ENCODE measurements around the gene ADAM15. TPM values are rescaled to one million over a fixed set of nuclear protein-coding genes. Genes with fewer than 3 reads are reported as not detected.

ADAM15 gene
- total RNA-seq, 1 donor from 2014 or later: 11.3 TPM

DNA sequence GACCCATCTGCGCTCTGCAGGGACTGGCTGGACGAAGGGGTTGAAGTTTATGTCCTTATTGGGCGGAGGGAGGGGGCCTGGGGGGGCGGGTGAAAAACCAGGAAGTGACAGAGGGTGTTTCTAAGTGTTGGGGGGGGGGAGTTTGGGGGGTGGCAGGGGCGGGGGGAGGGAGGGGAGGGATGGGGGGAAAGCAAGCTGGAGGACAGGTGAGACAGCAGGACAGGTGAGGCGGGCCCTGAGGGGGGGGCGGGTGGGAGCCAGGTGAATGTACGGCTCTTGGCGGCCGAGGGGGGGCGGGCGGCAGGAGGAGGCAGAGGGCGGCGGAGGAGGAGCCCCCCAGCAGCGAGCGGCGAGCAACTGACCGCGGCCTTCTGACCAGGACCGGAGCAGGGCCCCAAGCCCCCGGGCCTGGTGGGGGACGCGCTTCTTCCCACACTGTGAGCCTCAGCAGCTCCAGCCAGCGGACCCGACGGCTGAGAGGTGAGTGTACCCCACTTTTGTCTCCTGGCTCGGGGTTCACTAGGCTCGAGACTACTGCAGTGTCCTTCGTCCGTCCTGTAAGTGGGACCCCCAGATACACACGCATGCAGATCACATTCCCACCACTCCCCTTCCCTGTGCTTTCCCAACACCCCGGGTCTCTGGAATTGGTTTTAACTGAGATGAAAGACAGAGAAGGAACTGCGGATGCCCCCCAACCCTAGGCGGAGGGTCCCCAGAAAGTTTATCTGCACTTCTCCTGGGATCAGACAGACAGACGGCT lies 48.5 kb upstream of the ADAM15 start, which contains the start of gene ZBTB7B:
Gene ZBTB7B, plus strand, starts transcription at position 339 of the 763 bp plus-strand sequence. CDS start 11,859 bp downstream, outside the sequence.
- Mint-ChIP-seq H3K4me3 (peak within 1 kb of the TSS; percentile 94), H3K9me3 (no peaks in the 10 kb centered on the region), H3K36me3 (ENCODE audit: low read depth) (peaks cover 6% of the 10 kb centered on the region), H3K27me3 (no peaks in the 10 kb centered on the region), H3K27ac (peak within 1 kb of the TSS; percentile 95), H3K4me1 (peaks cover 58% of the 10 kb centered on the region)
- intact Hi-C loops (cut with micrococcal nuclease): loop anchor here (1.0 to 2.0 kb wide), 6 partner anchors 19 to 444 kb away; partner anchors contain the start of genes ADAM15, CKS1B, EFNA4 and FLAD1
- ATAC-seq (ENCODE audit: low read depth): peak; percentile 6
- POLR2A ChIA-PET: interaction anchor here (0.7 to 7.2 kb wide), 6 partner anchors 13 to 133 kb away, joined by 3 to 85 read pairs (median 13); partner anchors contain the start of genes CKS1B, FLAD1, PMVK and SLC50A1
- DNase-seq: no peak
- TF ChIP-seq, protein P1, sequence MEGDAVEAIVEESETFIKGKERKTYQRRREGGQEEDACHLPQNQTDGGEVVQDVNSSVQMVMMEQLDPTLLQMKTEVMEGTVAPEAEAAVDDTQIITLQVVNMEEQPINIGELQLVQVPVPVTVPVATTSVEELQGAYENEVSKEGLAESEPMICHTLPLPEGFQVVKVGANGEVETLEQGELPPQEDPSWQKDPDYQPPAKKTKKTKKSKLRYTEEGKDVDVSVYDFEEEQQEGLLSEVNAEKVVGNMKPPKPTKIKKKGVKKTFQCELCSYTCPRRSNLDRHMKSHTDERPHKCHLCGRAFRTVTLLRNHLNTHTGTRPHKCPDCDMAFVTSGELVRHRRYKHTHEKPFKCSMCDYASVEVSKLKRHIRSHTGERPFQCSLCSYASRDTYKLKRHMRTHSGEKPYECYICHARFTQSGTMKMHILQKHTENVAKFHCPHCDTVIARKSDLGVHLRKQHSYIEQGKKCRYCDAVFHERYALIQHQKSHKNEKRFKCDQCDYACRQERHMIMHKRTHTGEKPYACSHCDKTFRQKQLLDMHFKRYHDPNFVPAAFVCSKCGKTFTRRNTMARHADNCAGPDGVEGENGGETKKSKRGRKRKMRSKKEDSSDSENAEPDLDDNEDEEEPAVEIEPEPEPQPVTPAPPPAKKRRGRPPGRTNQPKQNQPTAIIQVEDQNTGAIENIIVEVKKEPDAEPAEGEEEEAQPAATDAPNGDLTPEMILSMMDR (IDR thresholded peaks at IDR 0.05): no peak
- CTCF ChIA-PET: interaction anchor here (1.8 kb wide), 1 partner anchor 14 kb away, joined by 13 read pairs; no protein-coding TSS in a partner anchor

DNA sequence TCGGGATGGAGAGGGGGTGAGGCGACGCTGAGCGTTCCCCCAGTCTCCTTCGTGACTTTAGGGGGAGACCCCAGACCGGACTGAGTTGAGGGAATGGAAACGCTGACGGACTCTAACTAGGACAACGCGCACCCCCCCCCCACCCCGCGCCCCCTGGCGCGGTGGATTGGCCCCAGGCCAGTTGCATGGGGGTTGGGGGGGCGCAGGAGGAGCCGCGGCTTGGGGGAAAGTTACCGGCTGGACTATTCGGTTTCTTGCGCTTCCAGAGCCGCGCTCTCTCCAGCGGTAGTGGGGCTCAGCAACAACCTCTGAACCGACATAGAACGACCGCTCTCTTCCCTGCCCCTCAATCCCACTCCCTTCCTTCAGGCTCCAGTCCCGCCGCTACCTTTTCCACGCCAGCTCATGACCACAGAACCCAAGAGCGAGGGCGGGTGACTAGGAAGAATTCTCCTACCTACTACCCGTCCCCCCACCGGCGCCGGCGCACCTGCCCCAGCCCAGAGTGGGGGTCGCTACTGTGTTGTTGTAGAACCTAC lies 47.8 kb upstream of the ADAM15 start:
- Mint-ChIP-seq H3K9me3 (no peaks in the 10 kb centered on the region), H3K4me3 (peak overlapping the region; percentile 90), H3K4me1 (peaks cover 63% of the 10 kb centered on the region), H3K36me3 (ENCODE audit: low read depth) (peaks cover 6% of the 10 kb centered on the region), H3K27me3 (no peaks in the 10 kb centered on the region), H3K27ac (peak overlapping the region; percentile 87)
- CTCF ChIA-PET: no interaction called here
- ATAC-seq (ENCODE audit: low read depth) (no peak), DNase-seq (no peak)
- intact Hi-C loops (cut with micrococcal nuclease): loop anchor here (2.0 kb wide), 1 partner anchor 60 kb away; the partner anchor contains the start of gene EFNA4
- TF ChIP-seq, protein P1 (IDR thresholded peaks at IDR 0.05): no peak
- POLR2A ChIA-PET: interaction anchor here (1.1 to 7.2 kb wide), 4 partner anchors 12 to 81 kb away, joined by 9 to 85 read pairs (median 42); partner anchors contain the start of genes CKS1B and PMVK

DNA sequence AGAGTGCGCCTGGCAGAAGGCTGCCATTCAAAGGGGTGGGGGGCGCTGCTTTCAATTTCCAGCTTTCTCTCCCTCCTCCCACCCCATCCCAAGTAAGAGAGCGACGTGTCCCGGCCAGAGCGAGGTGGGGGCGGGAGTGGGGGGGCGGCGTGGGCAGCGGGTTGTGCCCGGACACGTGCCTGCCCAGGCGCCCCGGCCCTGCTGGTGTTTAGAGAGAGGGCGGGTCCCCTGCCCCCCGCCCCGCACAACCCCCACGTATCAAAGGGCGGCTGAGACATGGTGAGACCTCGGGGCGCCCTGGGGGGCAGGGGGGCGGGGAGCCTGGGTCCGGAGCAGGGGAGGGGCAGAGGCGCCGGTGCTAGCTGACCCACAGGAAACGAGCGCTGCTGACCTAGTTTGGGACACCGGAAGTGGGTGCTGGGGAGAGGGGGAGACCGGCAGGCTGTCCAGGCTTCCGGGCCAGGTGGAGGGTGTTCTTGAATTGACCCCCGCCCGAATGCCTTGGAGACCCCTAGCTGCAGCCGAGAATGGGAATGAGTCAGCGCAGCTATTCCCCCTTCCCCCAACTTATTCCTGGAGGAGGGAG lies 47.3 kb upstream of the ADAM15 start:
- TF ChIP-seq, protein P1 (IDR thresholded peaks at IDR 0.05): no peak
- Mint-ChIP-seq H3K27me3 (no peaks in the 10 kb centered on the region), H3K4me3 (peak overlapping the region; percentile 90), H3K4me1 (peaks cover 65% of the 10 kb centered on the region), H3K27ac (peak overlapping the region; percentile 88), H3K36me3 (ENCODE audit: low read depth) (peaks cover 6% of the 10 kb centered on the region), H3K9me3 (no peaks in the 10 kb centered on the region)
- CTCF ChIA-PET: interaction anchor here (1.4 kb wide), 1 partner anchor 13 kb away, joined by 8 read pairs; no protein-coding TSS in a partner anchor
- intact Hi-C loops (cut with micrococcal nuclease): loop anchor here (2.0 kb wide), 1 partner anchor 59 kb away; the partner anchor contains the start of gene EFNA4
- DNase-seq: no peak
- POLR2A ChIA-PET: interaction anchor here (1.1 to 7.2 kb wide), 4 partner anchors 11 to 81 kb away, joined by 9 to 85 read pairs (median 42); partner anchors contain the start of genes CKS1B and PMVK
- no peak for ATAC-seq (ENCODE audit: low read depth)

DNA sequence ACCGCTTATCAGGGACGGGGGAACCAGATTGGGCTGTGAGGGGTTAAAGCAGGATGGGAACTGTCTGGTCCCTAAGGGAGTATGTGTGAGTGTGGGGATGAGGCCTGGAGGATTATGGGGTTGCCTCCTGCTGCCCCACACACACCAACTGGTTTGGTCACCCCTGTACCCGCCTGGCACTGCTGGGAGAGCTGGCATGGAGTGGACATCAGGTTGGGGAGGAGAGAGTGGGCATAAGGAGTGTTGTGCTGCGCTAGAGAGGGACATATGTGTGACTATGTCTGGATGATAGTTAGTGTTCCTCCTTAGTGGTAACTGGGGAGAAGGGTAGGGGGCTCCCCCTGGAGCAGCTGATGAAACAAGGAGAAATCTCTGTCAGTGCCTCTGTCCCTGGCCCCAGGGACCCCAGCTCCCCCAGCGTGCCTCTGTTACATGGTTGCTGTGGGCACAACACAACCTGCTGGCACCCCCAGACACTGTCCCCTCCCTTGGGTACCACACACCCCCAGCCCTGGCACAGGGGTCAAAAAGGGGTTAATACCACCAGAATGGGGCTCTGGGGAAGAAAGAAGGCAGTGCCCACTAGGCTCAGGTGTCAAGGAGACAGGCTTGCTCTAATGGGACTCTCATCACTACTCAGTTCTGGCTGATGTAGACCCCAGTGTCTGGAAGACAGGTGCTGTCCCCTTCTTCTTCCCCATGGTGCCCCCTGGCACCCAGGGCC lies 46.6 kb upstream of the ADAM15 start:
- TF ChIP-seq, protein P1 (IDR thresholded peaks at IDR 0.05): no peak
- H3K27me3 Mint-ChIP-seq: no peaks in the 10 kb centered on the region
- intact Hi-C loops (cut with micrococcal nuclease): no loop called here
- peak overlapping the region; percentile 88 for H3K27ac Mint-ChIP-seq
- no peak for DNase-seq
- ATAC-seq (ENCODE audit: low read depth): no peak
- peaks cover 8% of the 10 kb centered on the region for H3K36me3 Mint-ChIP-seq (ENCODE audit: low read depth)
- H3K4me3 Mint-ChIP-seq: peak overlapping the region; percentile 90
- CTCF ChIA-PET: interaction anchor here (0.6 to 1.4 kb wide), 2 partner anchors 13 to 60 kb away, joined by 3 to 8 read pairs; no protein-coding TSS in a partner anchor
- H3K9me3 Mint-ChIP-seq: no peaks in the 10 kb centered on the region
- POLR2A ChIA-PET: interaction anchor here (0.6 to 7.2 kb wide), 3 partner anchors 11 to 50 kb away, joined by 4 to 85 read pairs (median 68); partner anchors contain the start of gene CKS1B
- H3K4me1 Mint-ChIP-seq: peaks cover 67% of the 10 kb centered on the region

Data from activated B cell treated with CpG ODN at 0.5 μM for 24 hours (primary cell).